ENCODE measurements around the gene PUDP. TPM values are rescaled to one million over a fixed set of nuclear protein-coding genes. Genes with fewer than 3 reads are reported as not detected.

PUDP gene
- total and polyA plus RNA-seq, 12 donors, result 4.3 to 29.3 (median 14.5) TPM

DNA sequence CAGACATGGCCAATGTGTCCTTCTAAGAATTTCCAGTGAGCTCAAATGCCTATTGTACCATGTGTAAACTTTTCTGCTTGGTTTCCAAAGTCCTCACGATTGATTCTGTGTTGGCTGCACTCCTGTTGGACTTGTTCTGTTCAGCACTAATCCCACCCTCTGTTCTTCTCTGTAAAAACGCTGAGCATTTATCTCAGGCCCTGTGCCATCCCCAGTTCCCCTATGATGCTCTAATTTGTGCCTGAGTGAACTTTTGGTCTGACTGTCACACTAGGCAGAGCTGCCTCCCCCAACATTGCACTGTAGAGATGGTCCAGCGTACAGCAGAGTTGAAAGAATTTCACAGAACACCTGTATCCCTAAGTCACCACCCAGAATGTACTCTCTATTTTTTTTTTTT, 76.6 kb downstream of the PUDP start:
- H3K9me3 ChIP-seq (replicated peaks in 1 of 3), result no peaks in the 10 kb centered on the region
- H3K36me3 ChIP-seq (replicated peaks in 1 of 2), result peaks cover 0 to 4% of the 10 kb centered on the region in 2 donors
- H3K4me3 ChIP-seq, result no peak overlapping the region
- no peaks in the 10 kb centered on the region for H3K27me3 ChIP-seq
- H3K4me1 ChIP-seq (replicated peaks in 1 of 2), result peaks cover 0 to 6% of the 10 kb centered on the region in 2 donors
- no peak overlapping the region for H3K27ac ChIP-seq
- intact Hi-C loops (cut with DNase I), result no loop called here
- TF ChIP-seq, protein P1, sequence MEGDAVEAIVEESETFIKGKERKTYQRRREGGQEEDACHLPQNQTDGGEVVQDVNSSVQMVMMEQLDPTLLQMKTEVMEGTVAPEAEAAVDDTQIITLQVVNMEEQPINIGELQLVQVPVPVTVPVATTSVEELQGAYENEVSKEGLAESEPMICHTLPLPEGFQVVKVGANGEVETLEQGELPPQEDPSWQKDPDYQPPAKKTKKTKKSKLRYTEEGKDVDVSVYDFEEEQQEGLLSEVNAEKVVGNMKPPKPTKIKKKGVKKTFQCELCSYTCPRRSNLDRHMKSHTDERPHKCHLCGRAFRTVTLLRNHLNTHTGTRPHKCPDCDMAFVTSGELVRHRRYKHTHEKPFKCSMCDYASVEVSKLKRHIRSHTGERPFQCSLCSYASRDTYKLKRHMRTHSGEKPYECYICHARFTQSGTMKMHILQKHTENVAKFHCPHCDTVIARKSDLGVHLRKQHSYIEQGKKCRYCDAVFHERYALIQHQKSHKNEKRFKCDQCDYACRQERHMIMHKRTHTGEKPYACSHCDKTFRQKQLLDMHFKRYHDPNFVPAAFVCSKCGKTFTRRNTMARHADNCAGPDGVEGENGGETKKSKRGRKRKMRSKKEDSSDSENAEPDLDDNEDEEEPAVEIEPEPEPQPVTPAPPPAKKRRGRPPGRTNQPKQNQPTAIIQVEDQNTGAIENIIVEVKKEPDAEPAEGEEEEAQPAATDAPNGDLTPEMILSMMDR (IDR thresholded peaks at IDR 0.05), result no peak
- no peak for TF ChIP-seq POLR2A (IDR thresholded peaks at IDR 0.05)
- DNase-seq, result no peak
- WGBS, 4 donors, result 89 to 96% (median 91%) methylated on average over 3 of the region's 3 CpGs

DNA sequence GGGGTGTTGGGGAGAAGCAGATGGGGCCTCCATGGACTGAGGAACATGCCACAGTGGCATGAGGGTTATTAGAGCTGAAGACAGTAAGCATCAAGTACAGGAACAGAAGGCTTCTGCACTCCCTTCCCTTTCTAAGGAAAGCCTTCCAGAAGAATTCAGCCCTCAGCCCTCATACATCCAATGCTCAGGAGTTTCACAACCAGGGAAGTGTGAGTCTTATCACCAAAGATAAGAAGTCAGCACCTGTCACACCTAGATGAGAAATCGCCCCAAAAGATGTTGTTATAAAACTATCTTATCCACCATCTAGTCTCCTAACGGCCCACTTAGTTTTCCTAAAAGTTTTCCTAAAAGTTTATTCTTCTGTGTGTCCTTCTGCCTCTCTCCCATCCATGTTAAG, 78.4 kb downstream of the PUDP start:
- H3K27ac ChIP-seq, result no peak overlapping the region
- TF ChIP-seq, protein P1 (IDR thresholded peaks at IDR 0.05), result no peak
- TF ChIP-seq POLR2A (IDR thresholded peaks at IDR 0.05), result no peak
- no peak overlapping the region for H3K4me3 ChIP-seq
- peaks cover 0 to 6% of the 10 kb centered on the region in 2 donors for H3K4me1 ChIP-seq (replicated peaks in 1 of 2)
- intact Hi-C loops (cut with DNase I), result no loop called here
- no peaks in the 10 kb centered on the region for H3K27me3 ChIP-seq
- DNase-seq, result no peak
- 80 to 100% (median 82%) methylated on average over 2 of the region's 2 CpGs for WGBS, 4 donors
- no peaks in the 10 kb centered on the region for H3K36me3 ChIP-seq (replicated peaks in 1 of 2)
- no peaks in the 10 kb centered on the region for H3K9me3 ChIP-seq (replicated peaks in 1 of 3)

GRCh38 chrX:7068939-7069367, 79.0 kb downstream of the PUDP start:
- H3K9me3 ChIP-seq (replicated peaks in 1 of 3), result no peaks in the 10 kb centered on the region
- DNase-seq, result peak in 1 of 7 donors; percentile 54
- no peak overlapping the region for H3K27ac ChIP-seq
- H3K4me1 ChIP-seq (replicated peaks in 1 of 2), result peaks cover 0 to 6% of the 10 kb centered on the region in 2 donors
- no peaks in the 10 kb centered on the region for H3K36me3 ChIP-seq (replicated peaks in 1 of 2)
- H3K4me3 ChIP-seq, result no peak overlapping the region
- H3K27me3 ChIP-seq, result no peaks in the 10 kb centered on the region
- intact Hi-C loops (cut with DNase I), result no loop called here
- TF ChIP-seq POLR2A (IDR thresholded peaks at IDR 0.05), result no peak
- TF ChIP-seq, protein P1 (IDR thresholded peaks at IDR 0.05), result peak in 3 of 6 experiments; percentile 15 to 33 (median 20)
- 75 to 93% (median 79%) methylated on average over 8 to 10 of the region's 10 CpGs for WGBS, 4 donors

GRCh38 chrX:7067256-7067655, 80.7 kb downstream of the PUDP start:
- no peaks in the 10 kb centered on the region for H3K9me3 ChIP-seq (replicated peaks in 1 of 3)
- intact Hi-C loops (cut with DNase I), result no loop called here
- TF ChIP-seq, protein P1 (IDR thresholded peaks at IDR 0.05), result no peak
- TF ChIP-seq POLR2A (IDR thresholded peaks at IDR 0.05), result no peak
- H3K27ac ChIP-seq, result no peak overlapping the region
- no peaks in the 10 kb centered on the region for H3K36me3 ChIP-seq (replicated peaks in 1 of 2)
- H3K4me1 ChIP-seq (replicated peaks in 1 of 2), result no peaks in the 10 kb centered on the region
- no peak for DNase-seq
- H3K4me3 ChIP-seq, result no peak overlapping the region
- 90 to 100% (median 93%) methylated on average over 2 to 7 of the region's 7 CpGs for WGBS, 4 donors
- H3K27me3 ChIP-seq, result no peaks in the 10 kb centered on the region

Data from adrenal gland (tissue), 12 donors.